Fibroblast of lung (primary cell): Measurements from ENCODE around the gene ARID1B.

Experiments
- EZH2 ChIP-seq: IDR thresholded peaks from 2 replicates; pipeline ENCODE4 v1.5.1; 2012; ENCODE audit warnings: low read length, control low read depth, mild to moderate bottlenecking; ENCODE audit errors: missing control alignments
- TF ChIP-seq, protein P1 (sequence below), 2 donors: IDR thresholded peaks in 1 of 2; conservative IDR thresholded peaks in 1 of 2; 1 replicate in 1 of 2; 2 replicates in 1 of 2; pipeline ENCODE4 v1.5.1; 2011 to 2012; ENCODE audit warnings: low read length in 2 of 2, control low read depth in 1 of 2, inconsistent platforms in 1 of 2, low read depth in 1 of 2, mild to moderate bottlenecking in 1 of 2

DNA sequence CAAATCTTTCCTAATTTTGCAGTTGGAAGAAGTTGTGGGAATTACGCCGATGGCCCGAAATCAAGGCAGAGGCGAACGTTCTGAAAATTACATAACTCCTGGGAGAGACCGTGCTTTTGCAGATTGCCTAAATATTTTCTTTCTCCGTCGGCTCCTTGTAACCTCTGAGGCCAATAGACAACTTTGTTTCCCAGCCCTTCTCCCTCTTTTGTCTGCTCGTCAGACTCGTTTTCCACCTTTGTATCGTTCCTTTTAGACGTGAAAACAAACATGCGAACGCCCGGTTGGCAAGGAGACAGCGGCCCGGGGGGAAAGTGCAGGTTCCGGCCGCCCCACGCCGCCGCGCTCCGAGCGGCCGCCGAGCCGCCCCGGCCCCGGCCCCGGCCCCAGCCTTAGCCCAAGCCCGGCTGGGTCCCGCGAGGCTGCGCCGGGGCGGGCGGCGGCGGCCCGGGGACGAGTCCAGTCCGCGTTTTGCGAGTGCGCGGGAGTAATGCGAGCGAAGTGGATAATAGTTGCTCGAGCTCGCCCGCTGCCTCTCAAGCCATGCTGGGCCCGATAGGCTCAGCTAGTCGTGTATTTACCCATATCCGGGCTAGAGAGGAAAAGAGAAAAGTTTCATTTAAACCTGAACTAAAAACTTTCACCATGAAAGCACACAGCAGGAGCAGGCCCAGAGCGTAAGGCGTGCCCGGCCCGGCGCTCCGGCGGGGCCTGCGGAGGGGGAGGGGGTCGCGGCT, at the start of gene ARID1B:
- TF ChIP-seq, protein P1, sequence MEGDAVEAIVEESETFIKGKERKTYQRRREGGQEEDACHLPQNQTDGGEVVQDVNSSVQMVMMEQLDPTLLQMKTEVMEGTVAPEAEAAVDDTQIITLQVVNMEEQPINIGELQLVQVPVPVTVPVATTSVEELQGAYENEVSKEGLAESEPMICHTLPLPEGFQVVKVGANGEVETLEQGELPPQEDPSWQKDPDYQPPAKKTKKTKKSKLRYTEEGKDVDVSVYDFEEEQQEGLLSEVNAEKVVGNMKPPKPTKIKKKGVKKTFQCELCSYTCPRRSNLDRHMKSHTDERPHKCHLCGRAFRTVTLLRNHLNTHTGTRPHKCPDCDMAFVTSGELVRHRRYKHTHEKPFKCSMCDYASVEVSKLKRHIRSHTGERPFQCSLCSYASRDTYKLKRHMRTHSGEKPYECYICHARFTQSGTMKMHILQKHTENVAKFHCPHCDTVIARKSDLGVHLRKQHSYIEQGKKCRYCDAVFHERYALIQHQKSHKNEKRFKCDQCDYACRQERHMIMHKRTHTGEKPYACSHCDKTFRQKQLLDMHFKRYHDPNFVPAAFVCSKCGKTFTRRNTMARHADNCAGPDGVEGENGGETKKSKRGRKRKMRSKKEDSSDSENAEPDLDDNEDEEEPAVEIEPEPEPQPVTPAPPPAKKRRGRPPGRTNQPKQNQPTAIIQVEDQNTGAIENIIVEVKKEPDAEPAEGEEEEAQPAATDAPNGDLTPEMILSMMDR (conservative IDR thresholded peaks at IDR 0.05 in 1 of 2, IDR thresholded peaks at IDR 0.05 in 1 of 2; ENCODE audit: low read depth in 1 of 2, low read length in 2 of 2), result no peak
- no peak for TF ChIP-seq EZH2
